ENCODE measurements around the gene KRT39. TPM values are rescaled to one million over a fixed set of nuclear protein-coding genes. Genes with fewer than 3 reads are reported as not detected.
A peak's percentile ranks its signal among the peaks of the same experiment; 100 is the strongest.

KRT39 gene
- polyA plus RNA-seq, 1 experiment, result not detected

DNA sequence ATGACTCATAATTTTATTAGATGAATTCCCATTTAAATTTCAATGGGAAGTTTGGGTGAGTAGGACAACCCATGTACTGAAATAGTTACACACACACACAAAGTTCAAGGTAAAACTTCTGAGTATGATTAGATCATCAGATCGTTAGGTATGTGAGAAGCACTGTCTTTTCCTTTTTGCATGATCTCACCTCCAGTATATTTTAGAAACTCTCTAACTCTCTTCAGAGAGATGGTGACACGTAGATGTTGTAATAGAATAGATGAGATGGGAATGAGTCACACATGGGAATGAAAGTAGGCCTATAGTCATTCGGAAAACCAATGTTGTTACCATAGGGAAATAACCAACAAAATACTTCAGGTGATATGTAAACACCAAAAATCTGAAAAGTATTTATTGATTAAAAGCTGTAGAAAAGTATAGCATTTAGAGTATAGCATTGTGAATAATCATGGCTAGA lies 51.5 kb downstream of the KRT39 start:
- ChIA-PET POLR2A (no interaction called here), CTCF (interaction anchor here (1.1 to 1.8 kb wide), 6 partner anchors 11 to 751 kb away, joined by 3 to 5 read pairs (median 4); no protein-coding TSS in a partner anchor)
- peak; percentile 96 for DNase-seq (ENCODE audit: low read depth)

DNA sequence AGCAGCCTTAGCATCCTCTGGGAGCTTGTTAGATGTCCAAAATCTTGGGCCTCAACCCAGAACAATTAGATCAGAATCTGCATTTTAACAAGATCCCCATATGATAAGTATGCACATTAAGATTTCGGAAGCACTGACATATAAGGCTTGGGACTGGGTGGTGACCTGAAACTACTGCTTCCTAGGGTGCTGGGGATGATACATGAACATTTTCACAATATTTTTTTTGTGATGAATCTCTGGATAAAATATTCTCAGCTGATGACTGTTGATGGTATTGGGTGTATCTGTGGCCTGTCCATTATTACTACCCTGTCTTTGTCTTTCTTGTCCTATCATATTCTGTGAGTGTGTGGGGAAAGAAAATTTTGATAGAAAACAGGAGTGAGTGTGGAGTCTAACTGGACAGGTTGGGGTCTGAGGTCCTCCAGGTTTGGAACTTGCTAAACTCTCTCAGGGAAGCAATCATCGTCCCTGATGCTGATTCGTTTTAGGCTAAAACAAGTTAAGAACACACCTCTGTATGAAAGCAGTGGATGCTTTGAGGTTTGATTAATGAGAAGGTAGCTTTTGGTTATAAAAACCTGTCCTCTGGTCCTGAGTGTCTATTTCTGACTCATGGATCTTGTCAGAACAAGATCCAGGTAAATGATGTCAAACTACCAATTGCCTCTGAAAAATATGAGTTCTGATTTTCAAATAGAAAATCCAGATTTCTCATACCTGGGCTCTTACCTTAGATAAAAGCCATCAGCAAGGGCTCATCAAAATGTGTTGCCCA lies 52.5 kb downstream of the KRT39 start:
- POLR2A ChIA-PET, result interaction anchor here (0.5 kb wide), 1 partner anchor 145 kb away, joined by 3 read pairs; no protein-coding TSS in a partner anchor
- TF ChIP-seq CTCF (IDR thresholded peaks at IDR 0.05; ENCODE audit: insufficient read depth, low read depth, low read length), result no peak
- CTCF ChIA-PET, result interaction anchor here (0.6 to 1.8 kb wide), 6 partner anchors 18 to 749 kb away, joined by 3 to 5 read pairs (median 4); no protein-coding TSS in a partner anchor
- no peak for DNase-seq (ENCODE audit: low read depth)
- Histone ChIP-seq H3K4me3 (ENCODE audit: low read depth, low read length) (no peak overlapping the region), H3K27me3 (ENCODE audit: control insufficient read depth, insufficient read depth, low read length) (no peaks in the 10 kb centered on the region), H3K36me3 (ENCODE audit: control insufficient read depth, insufficient read depth, low read length) (no peaks in the 10 kb centered on the region)

More for the DNA sequence above, 51.5 kb downstream of the KRT39 start:
- Histone ChIP-seq H3K4me3 (ENCODE audit: low read depth, low read length) (no peak overlapping the region), H3K27me3 (ENCODE audit: control insufficient read depth, insufficient read depth, low read length) (no peaks in the 10 kb centered on the region), H3K36me3 (ENCODE audit: control insufficient read depth, insufficient read depth, low read length) (no peaks in the 10 kb centered on the region)
- TF ChIP-seq CTCF (IDR thresholded peaks at IDR 0.05; ENCODE audit: insufficient read depth, low read depth, low read length), result no peak

- no peak for TF ChIP-seq CTCF (IDR thresholded peaks at IDR 0.05; ENCODE audit: insufficient read depth, low read depth, low read length)
- H3K36me3 ChIP-seq (ENCODE audit: control insufficient read depth, insufficient read depth, low read length), result no peaks in the 10 kb centered on the region
- ChIA-PET POLR2A (interaction anchor here (0.7 kb wide), 1 partner anchor 218 kb away, joined by 10 read pairs; no protein-coding TSS in a partner anchor), CTCF (interaction anchor here (1.0 to 5.3 kb wide), 4 partner anchors 417 to 750 kb away, joined by 3 to 35 read pairs (median 4); no protein-coding TSS in a partner anchor)
- no peak for DNase-seq (ENCODE audit: low read depth)
- H3K4me3 ChIP-seq (ENCODE audit: low read depth, low read length), result no peak overlapping the region
- no peaks in the 10 kb centered on the region for H3K27me3 ChIP-seq (ENCODE audit: control insufficient read depth, insufficient read depth, low read length)
Observed at GRCh38 chr17:40912486-40913210, 54.1 kb downstream of the KRT39 start.

DNA sequence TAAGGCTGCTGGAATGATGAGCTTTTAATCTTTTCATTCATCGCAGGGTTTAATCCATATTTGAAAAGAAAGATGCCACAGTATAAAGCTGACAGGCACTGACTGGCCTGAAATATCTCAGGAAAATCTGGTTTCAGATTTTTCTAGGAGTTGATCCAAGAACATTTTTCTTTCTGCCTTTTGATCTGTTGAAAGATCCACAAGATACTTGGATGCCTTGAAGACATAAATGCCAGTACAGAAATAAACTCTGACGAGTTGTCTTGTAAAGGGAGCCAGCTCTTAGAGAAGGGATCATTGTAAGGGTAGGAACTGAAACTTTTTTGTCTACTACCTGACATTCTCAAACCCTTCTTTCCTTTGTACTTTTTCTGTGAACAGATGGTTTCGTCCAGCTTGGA lies 56.3 kb downstream of the KRT39 start:
- peak; percentile 64 for DNase-seq (ENCODE audit: low read depth)
- CTCF ChIA-PET, result interaction anchor here (0.7 to 5.9 kb wide), 18 partner anchors 37 to 757 kb away, joined by 3 to 35 read pairs (median 6); partner anchors contain the start of gene KRTAP2-4
- Histone ChIP-seq H3K27me3 (ENCODE audit: control insufficient read depth, insufficient read depth, low read length) (no peaks in the 10 kb centered on the region), H3K4me3 (ENCODE audit: low read depth, low read length) (no peak overlapping the region), H3K36me3 (ENCODE audit: control insufficient read depth, insufficient read depth, low read length) (no peaks in the 10 kb centered on the region)
- no peak for TF ChIP-seq CTCF (IDR thresholded peaks at IDR 0.05; ENCODE audit: insufficient read depth, low read depth, low read length)
- POLR2A ChIA-PET, result interaction anchor here (0.6 to 1.3 kb wide), 2 partner anchors 42 to 222 kb away, joined by 3 to 5 read pairs; no protein-coding TSS in a partner anchor
